Loucy (cell line): ENCODE data around the gene FAAH2.

Experiments used
- H2AFZ ChIP-seq: fragments of 200-600 bp; sonication (generic); 2 replicates; pipeline ENCODE4 v1.6.0; 2016; ENCODE audit warnings: antibody characterized with exemption, mild to moderate bottlenecking, low read length, moderate library complexity
- H3F3A ChIP-seq: fragments of 200-600 bp; 2 replicates; pipeline ENCODE4 v1.6.0; 2016; ENCODE audit warnings: antibody characterized with exemption, low read depth, mild to moderate bottlenecking
- H3K27me3 ChIP-seq: fragments of 200-600 bp; sonication (generic); 2 replicates; pipeline ENCODE4 v1.6.1; 2014; ENCODE audit warnings: low read length, mild to moderate bottlenecking; ENCODE audit not compliant: insufficient read depth, poor library complexity, severe bottlenecking
- H3K36me3 ChIP-seq: fragments of 200-600 bp; sonication (generic); 2 replicates; pipeline ENCODE4 v1.6.1; 2016; ENCODE audit warnings: low read length; ENCODE audit not compliant: insufficient read depth
- H3K4me1 ChIP-seq: fragments of 200-600 bp; sonication (generic); 2 replicates; pipeline ENCODE4 v1.5.1; 2014; ENCODE audit warnings: low read length, mild to moderate bottlenecking; ENCODE audit not compliant: insufficient read depth, poor library complexity, severe bottlenecking
- H3K4me2 ChIP-seq: fragments of 200-600 bp; sonication (generic); 2 replicates; pipeline ENCODE4 v1.6.0; 2014; ENCODE audit warnings: antibody characterized with exemption, low read length, low read depth, mild to moderate bottlenecking; ENCODE audit not compliant: poor library complexity, severe bottlenecking
- H3K4me3 ChIP-seq: fragments of 200-600 bp; sonication (generic); 2 replicates; pipeline ENCODE4 v1.5.1; 2014; ENCODE audit warnings: low read length, mild to moderate bottlenecking, mixed read lengths; ENCODE audit not compliant: poor library complexity, severe bottlenecking
- H3K79me2 ChIP-seq: fragments of 200-600 bp; sonication (generic); 2 replicates; pipeline ENCODE4 v1.6.1; 2014; ENCODE audit warnings: low read length; ENCODE audit not compliant: insufficient read depth
- H3K9ac ChIP-seq: fragments of 200-600 bp; sonication (generic); 2 replicates; pipeline ENCODE4 v1.6.0; 2014; ENCODE audit warnings: mild to moderate bottlenecking, low read depth, low read length, moderate library complexity; ENCODE audit not compliant: poor library complexity, severe bottlenecking
- H3K9me2 ChIP-seq: fragments of 200-600 bp; sonication (generic); replicated peaks from 2 replicates; pipeline ENCODE4 v1.6.1; 2016; ENCODE audit warnings: low read depth, low read length, mixed read lengths
- H3K9me3 ChIP-seq: fragments of 200-600 bp; sonication (generic); 2 replicates; pipeline ENCODE4 v1.6.1; 2014; ENCODE audit warnings: mild to moderate bottlenecking, antibody characterized with exemption, low read length, low read depth; ENCODE audit not compliant: insufficient read depth
- H4K20me1 ChIP-seq: fragments of 200-600 bp; sonication (generic); 2 replicates; pipeline ENCODE4 v1.6.0; 2014; ENCODE audit warnings: antibody characterized with exemption, low read length, mild to moderate bottlenecking; ENCODE audit not compliant: insufficient read depth, poor library complexity, severe bottlenecking
- EZH2phosphoT487 ChIP-seq: fragments of 200-600 bp; IDR thresholded peaks from 2 replicates; pipeline ENCODE4 v1.6.1; 2018; ENCODE audit warnings: antibody characterized with exemption, mild to moderate bottlenecking, moderate library complexity, borderline replicate concordance
- TF ChIP-seq, protein P1 (sequence below): fragments of 200-600 bp; sonication (generic); conservative IDR thresholded peaks from 2 replicates; pipeline ENCODE4 v1.5.1; 2014; ENCODE audit warnings: mild to moderate bottlenecking, antibody characterized with exemption, low read length

Gene FAAH2

DNA sequence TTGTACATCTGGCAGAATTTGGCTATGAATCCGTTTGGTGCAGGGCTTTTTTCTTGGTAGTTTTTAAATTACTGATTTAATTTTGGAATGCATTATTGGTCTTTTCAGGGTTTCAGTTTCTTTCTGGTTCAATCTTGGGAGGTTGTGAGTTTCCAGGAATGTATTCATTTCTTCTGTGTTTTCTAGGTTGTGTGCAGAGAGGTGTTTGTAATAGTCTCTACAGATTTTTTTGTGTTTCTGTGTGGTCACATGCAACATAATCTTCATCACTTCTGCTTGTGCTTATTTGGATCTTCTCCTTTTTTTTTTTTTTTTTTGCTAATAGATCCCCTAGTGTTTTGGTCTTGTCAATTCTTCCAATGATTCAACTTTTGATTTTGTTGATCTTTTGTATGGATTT lies 77.6 kb downstream of the FAAH2 start:
- H2AFZ ChIP-seq, result no peak overlapping the region
- no peaks in the 10 kb centered on the region for H3K36me3 ChIP-seq
- H3K4me2 ChIP-seq, result no peak overlapping the region
- H3K4me3 ChIP-seq, result no peak overlapping the region
- no peaks in the 10 kb centered on the region for H3F3A ChIP-seq
- H3K9ac ChIP-seq, result no peak overlapping the region
- no peaks in the 10 kb centered on the region for H3K9me3 ChIP-seq
- H3K9me2 ChIP-seq, result no peaks in the 10 kb centered on the region
- no peaks in the 10 kb centered on the region for H3K79me2 ChIP-seq
- TF ChIP-seq, protein P1, sequence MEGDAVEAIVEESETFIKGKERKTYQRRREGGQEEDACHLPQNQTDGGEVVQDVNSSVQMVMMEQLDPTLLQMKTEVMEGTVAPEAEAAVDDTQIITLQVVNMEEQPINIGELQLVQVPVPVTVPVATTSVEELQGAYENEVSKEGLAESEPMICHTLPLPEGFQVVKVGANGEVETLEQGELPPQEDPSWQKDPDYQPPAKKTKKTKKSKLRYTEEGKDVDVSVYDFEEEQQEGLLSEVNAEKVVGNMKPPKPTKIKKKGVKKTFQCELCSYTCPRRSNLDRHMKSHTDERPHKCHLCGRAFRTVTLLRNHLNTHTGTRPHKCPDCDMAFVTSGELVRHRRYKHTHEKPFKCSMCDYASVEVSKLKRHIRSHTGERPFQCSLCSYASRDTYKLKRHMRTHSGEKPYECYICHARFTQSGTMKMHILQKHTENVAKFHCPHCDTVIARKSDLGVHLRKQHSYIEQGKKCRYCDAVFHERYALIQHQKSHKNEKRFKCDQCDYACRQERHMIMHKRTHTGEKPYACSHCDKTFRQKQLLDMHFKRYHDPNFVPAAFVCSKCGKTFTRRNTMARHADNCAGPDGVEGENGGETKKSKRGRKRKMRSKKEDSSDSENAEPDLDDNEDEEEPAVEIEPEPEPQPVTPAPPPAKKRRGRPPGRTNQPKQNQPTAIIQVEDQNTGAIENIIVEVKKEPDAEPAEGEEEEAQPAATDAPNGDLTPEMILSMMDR, result no peak
- no peak for TF ChIP-seq EZH2phosphoT487
- H4K20me1 ChIP-seq, result no peaks in the 10 kb centered on the region
- H3K27me3 ChIP-seq, result no peaks in the 10 kb centered on the region
- no peaks in the 10 kb centered on the region for H3K4me1 ChIP-seq

DNA sequence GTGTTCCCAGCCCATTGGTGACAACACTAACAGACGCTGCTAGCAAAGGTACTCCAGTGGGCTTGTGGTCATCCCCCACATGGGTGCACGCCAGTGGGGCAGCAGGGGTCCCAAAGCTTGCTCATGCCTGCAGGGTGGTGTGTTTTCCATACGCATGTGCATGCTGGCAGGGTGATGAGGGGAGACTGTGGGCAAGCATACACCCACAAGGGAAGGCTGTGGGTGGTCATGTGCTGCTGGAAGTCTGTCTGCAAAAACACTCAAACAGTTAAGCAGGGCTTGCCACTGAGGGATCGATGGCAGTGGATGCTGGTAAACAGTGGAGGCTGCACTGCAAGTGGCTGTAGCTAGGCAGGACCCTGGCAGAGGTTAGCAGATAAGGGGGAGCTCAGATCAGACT lies 79.9 kb downstream of the FAAH2 start:
- Histone ChIP-seq H3K4me3 (no peak overlapping the region), H3K9me2 (no peaks in the 10 kb centered on the region), H2AFZ (no peak overlapping the region)

DNA sequence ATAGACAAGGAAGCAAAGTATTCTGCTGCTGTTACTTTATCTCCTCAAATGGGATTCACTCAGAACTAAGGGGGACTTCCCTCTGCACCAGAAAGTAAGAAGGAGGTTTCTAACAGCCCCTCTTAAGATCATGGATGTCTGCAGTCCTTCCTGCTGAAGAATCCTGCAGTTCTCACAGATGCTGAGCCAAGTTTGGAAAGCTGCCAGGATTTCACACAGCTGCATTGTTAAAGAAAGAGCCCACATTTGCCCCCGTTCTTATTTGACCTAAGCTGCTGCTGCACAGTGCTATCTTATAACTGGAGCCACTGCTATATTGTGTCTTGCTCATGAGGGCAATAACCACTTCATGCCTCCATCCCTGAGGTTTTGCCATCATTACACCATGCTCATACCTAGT lies 81.1 kb downstream of the FAAH2 start:
- H3K4me2 ChIP-seq, result no peak overlapping the region
- H3K4me1 ChIP-seq, result no peaks in the 10 kb centered on the region
- no peak overlapping the region for H2AFZ ChIP-seq
- H3K9me3 ChIP-seq, result no peaks in the 10 kb centered on the region
- no peaks in the 10 kb centered on the region for H3K9me2 ChIP-seq
- no peaks in the 10 kb centered on the region for H4K20me1 ChIP-seq
- H3K36me3 ChIP-seq, result no peaks in the 10 kb centered on the region
- no peaks in the 10 kb centered on the region for H3F3A ChIP-seq
- no peaks in the 10 kb centered on the region for H3K27me3 ChIP-seq
- TF ChIP-seq, protein P1, result no peak
- no peak for TF ChIP-seq EZH2phosphoT487
- no peaks in the 10 kb centered on the region for H3K79me2 ChIP-seq
- H3K4me3 ChIP-seq, result no peak overlapping the region
- H3K9ac ChIP-seq, result no peak overlapping the region

More for the DNA sequence above, 79.9 kb downstream of the FAAH2 start:
- no peaks in the 10 kb centered on the region for H3K36me3 ChIP-seq
- H3K4me1 ChIP-seq, result no peaks in the 10 kb centered on the region
- no peaks in the 10 kb centered on the region for H3K79me2 ChIP-seq
- H4K20me1 ChIP-seq, result no peaks in the 10 kb centered on the region
- no peaks in the 10 kb centered on the region for H3K27me3 ChIP-seq
- H3K9me3 ChIP-seq, result no peaks in the 10 kb centered on the region
- H3F3A ChIP-seq, result no peaks in the 10 kb centered on the region
- H3K9ac ChIP-seq, result no peak overlapping the region
- H3K4me2 ChIP-seq, result no peak overlapping the region
- TF ChIP-seq, protein P1, result no peak
- no peak for TF ChIP-seq EZH2phosphoT487
